Kidney epithelial cell (primary cell): ENCODE measurements around the gene TSHZ2. TPM values are rescaled to one million over a fixed set of nuclear protein-coding genes. Genes with fewer than 3 reads are reported as not detected.

Experiments
- DNase-seq: peaks from one replicate; pipeline ENCODE4 v3.0.0-alpha.2; 2010; ENCODE audit warnings: low read depth
- H3K27me3 ChIP-seq: 2 replicates; pipeline ENCODE4 v1.6.0; 2011; ENCODE audit warnings: low read length; ENCODE audit not compliant: control insufficient read depth, insufficient read depth
- H3K36me3 ChIP-seq: 2 replicates; pipeline ENCODE4 v1.5.1; 2011; ENCODE audit warnings: low read length; ENCODE audit not compliant: control insufficient read depth, insufficient read depth
- H3K4me3 ChIP-seq: 2 replicates; pipeline ENCODE4 v1.5.1; 2011; ENCODE audit warnings: low read depth, mild to moderate bottlenecking, control low read depth, low read length
- CTCF ChIP-seq: IDR thresholded peaks from 2 replicates; pipeline ENCODE4 v1.5.1; 2011; ENCODE audit warnings: mild to moderate bottlenecking, moderate library complexity, low read length, control low read depth, inconsistent platforms; ENCODE audit not compliant: insufficient read depth, poor library complexity, severe bottlenecking
- total RNA-seq: library from RNA; depleted of rRNA; stranded (reverse); fragments of >200 nt; gene quantifications from 2 replicates; pipeline ENCODE4 v1.2.3, GENCODE V29; 2015

The TSHZ2 gene
- total RNA-seq, 1 donor from 2014 or later, result 1.0 TPM

GRCh38 chr20:53281557-53282117 is 309.5 kb downstream of the TSHZ2 start:
- TF ChIP-seq CTCF, result no peak
- H3K4me3 ChIP-seq, result no peak overlapping the region
- no peaks in the 10 kb centered on the region for H3K36me3 ChIP-seq
- no peak for DNase-seq
- H3K27me3 ChIP-seq, result no peaks in the 10 kb centered on the region

GRCh38 chr20:53282217-53282955 is 310.2 kb downstream of the TSHZ2 start:
- no peaks in the 10 kb centered on the region for H3K36me3 ChIP-seq
- no peak for TF ChIP-seq CTCF
- H3K4me3 ChIP-seq, result no peak overlapping the region
- H3K27me3 ChIP-seq, result no peaks in the 10 kb centered on the region
- no peak for DNase-seq

DNA sequence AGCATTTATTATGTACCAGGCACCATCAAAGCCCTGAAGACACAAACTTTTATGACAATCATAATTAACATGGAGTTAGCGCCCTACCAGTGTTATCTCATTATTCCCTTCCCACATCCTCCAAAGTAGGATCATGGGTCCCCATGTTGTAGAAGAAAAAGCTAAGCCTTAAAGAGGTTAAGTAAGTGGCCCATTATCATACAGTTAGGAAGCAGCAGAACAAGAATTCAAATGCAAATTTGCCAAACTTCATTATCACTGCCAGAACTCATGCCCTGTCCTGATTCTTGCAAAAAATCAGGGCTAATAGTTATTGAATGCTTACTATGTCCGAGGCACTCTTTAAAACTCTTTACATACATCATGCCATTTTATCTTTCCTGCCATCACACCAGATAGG is 310.9 kb downstream of the TSHZ2 start:
- Histone ChIP-seq H3K27me3 (no peaks in the 10 kb centered on the region), H3K4me3 (no peak overlapping the region), H3K36me3 (no peaks in the 10 kb centered on the region)
- no peak for DNase-seq
- no peak for TF ChIP-seq CTCF

DNA sequence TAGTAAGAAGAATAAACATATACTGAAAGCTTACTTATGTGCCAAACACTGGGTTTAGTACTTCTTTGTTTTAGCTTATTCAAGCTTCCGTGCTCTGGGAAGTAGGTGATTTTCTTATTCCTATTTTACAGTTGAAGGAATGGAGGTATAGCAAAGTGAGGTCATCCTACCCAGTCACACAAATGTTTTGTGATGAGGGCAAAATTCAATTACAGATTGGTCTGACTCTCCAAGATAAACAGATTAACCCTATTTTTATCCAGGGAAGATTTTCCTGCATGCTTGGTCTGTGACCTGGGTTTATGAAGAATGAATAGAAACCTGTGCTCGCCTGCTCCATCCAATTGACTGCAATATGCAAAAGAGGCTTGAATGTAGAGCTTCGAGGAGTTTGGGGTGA is 311.4 kb downstream of the TSHZ2 start:
- Histone ChIP-seq H3K27me3 (no peaks in the 10 kb centered on the region), H3K36me3 (no peaks in the 10 kb centered on the region), H3K4me3 (no peak overlapping the region)
- TF ChIP-seq CTCF, result no peak
- no peak for DNase-seq

- no peaks in the 10 kb centered on the region for H3K27me3 ChIP-seq
- H3K36me3 ChIP-seq, result no peaks in the 10 kb centered on the region
- H3K4me3 ChIP-seq, result no peak overlapping the region
- DNase-seq, result no peak
- TF ChIP-seq CTCF, result no peak
Measured at GRCh38 chr20:53284256-53284655, 312.1 kb downstream of the TSHZ2 start.

- no peak for TF ChIP-seq CTCF
- no peaks in the 10 kb centered on the region for H3K27me3 ChIP-seq
- no peak overlapping the region for H3K4me3 ChIP-seq
Measured at GRCh38 chr20:53284696-53285095, 312.5 kb downstream of the TSHZ2 start.

More at GRCh38 chr20:53284696-53285095, 312.5 kb downstream of the TSHZ2 start:
- no peaks in the 10 kb centered on the region for H3K36me3 ChIP-seq
- no peak for DNase-seq
